Nephron progenitor cell (in vitro differentiated cells): ENCODE results near the gene UBQLN3.

Experiments
- DNase-seq: peaks from one replicate; pipeline ENCODE4 v3.0.0; 2021
- H3K27ac Mint-ChIP-seq: 2 replicates; pipeline ENCODE4 v1.8.0; 2021; ENCODE audit warnings: mild to moderate bottlenecking, moderate library complexity, mixed read lengths
- H3K27me3 Mint-ChIP-seq: 2 replicates; pipeline ENCODE4 v1.8.0; 2021; ENCODE audit warnings: mild to moderate bottlenecking, low read depth, mixed read lengths; ENCODE audit not compliant: poor library complexity
- H3K36me3 Mint-ChIP-seq: 2 replicates; pipeline ENCODE4 v1.8.0; 2021; ENCODE audit warnings: low read depth, mixed read lengths
- H3K4me1 Mint-ChIP-seq: 2 replicates; pipeline ENCODE4 v1.8.0; 2021; ENCODE audit warnings: mixed read lengths
- H3K4me3 Mint-ChIP-seq: 2 replicates; pipeline ENCODE4 v1.8.0; 2021; ENCODE audit warnings: mild to moderate bottlenecking, moderate library complexity, mixed read lengths
- H3K9me3 Mint-ChIP-seq: 2 replicates; pipeline ENCODE4 v1.8.0; 2021; ENCODE audit warnings: mild to moderate bottlenecking, moderate library complexity, mixed read lengths
- TF ChIP-seq, protein P1 (sequence below): fragments of 200-600 bp; sonication (generic); IDR thresholded peaks from 2 replicates; pipeline ENCODE4 v1.5.0; 2021; ENCODE audit warnings: antibody characterized with exemption

The UBQLN3 gene

DNA sequence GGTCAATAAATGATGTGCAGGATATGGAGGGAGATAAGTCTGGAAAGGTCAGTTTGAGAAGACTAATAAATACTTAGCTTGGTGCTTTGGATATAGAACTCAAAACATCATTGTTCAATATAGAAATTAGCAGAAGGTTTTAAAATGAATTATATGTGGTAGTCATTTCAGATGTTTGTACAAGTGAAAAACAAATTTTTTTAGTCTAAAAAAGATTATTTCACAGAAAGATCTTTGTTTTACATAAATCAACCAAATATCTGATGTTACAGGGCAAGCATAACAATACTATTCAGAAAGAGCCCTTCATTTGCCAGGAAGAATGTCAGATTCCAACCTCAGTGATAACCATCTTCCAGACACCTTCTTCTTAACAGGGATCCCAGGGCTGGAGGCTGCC is 21.4 kb downstream of the UBQLN3 start, which contains the start of gene OR52D1:
OR52D1 (plus strand) TSS at position 301 of the 400 bp plus-strand sequence; CDS start at position 323, 22 bp downstream.
- H3K4me3 Mint-ChIP-seq: no peak within 1 kb of the TSS

DNA sequence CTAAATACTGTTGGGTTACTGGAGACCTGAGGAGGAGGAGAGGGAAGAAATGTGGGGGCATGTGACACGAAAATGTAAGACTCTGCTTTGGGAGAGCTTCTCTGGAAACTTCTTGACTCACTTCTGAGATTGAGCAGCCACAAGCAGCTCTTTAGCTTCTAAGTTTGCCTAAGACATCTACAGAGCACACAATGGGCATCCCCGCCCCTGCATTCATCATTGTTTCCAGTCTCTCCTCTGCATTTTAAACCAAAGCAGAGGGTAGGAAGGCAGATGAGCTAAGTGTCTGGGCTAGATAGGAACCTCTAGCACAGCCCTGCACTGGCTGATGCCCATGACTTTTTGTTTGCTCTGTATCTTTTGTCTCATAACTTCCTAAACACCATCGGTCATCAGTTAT is 23.3 kb downstream of the UBQLN3 start:
- H3K9me3 Mint-ChIP-seq: peaks cover 5% of the 10 kb centered on the region
- H3K4me3 Mint-ChIP-seq: no peak overlapping the region
- no peak for DNase-seq
- no peaks in the 10 kb centered on the region for H3K36me3 Mint-ChIP-seq
- TF ChIP-seq, protein P1, sequence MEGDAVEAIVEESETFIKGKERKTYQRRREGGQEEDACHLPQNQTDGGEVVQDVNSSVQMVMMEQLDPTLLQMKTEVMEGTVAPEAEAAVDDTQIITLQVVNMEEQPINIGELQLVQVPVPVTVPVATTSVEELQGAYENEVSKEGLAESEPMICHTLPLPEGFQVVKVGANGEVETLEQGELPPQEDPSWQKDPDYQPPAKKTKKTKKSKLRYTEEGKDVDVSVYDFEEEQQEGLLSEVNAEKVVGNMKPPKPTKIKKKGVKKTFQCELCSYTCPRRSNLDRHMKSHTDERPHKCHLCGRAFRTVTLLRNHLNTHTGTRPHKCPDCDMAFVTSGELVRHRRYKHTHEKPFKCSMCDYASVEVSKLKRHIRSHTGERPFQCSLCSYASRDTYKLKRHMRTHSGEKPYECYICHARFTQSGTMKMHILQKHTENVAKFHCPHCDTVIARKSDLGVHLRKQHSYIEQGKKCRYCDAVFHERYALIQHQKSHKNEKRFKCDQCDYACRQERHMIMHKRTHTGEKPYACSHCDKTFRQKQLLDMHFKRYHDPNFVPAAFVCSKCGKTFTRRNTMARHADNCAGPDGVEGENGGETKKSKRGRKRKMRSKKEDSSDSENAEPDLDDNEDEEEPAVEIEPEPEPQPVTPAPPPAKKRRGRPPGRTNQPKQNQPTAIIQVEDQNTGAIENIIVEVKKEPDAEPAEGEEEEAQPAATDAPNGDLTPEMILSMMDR: no peak
- no peaks in the 10 kb centered on the region for H3K27me3 Mint-ChIP-seq
- no peaks in the 10 kb centered on the region for H3K4me1 Mint-ChIP-seq
- no peak overlapping the region for H3K27ac Mint-ChIP-seq

More for the DNA sequence above, 21.4 kb downstream of the UBQLN3 start, which contains the start of gene OR52D1:
- TF ChIP-seq, protein P1: no peak
- DNase-seq: no peak
- H3K27me3 Mint-ChIP-seq: no peaks in the 10 kb centered on the region
- no peaks in the 10 kb centered on the region for H3K4me1 Mint-ChIP-seq
- H3K27ac Mint-ChIP-seq: no peak within 1 kb of the TSS
- H3K36me3 Mint-ChIP-seq: no peaks in the 10 kb centered on the region
- peaks cover 5% of the 10 kb centered on the region for H3K9me3 Mint-ChIP-seq

DNA sequence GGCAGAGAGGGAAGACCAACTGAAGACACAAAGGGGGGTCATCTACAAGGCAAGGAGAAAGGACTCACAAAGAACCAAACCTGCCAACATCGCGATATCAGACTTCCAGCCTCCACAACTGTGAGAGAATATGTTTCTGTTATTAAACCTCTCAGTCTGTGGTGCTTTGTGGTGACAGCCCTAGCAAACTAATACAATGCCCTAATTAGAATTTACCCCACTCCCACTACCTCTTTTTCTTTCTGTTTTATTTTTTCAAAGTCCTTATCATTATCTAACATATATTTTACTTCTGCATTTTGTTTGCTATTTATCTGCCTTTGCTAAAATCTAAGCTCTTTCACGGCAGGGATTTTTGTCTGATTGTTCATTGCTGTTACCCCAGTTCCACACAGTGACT is 23.8 kb downstream of the UBQLN3 start:
- Mint-ChIP-seq H3K27me3 (no peaks in the 10 kb centered on the region), H3K36me3 (no peaks in the 10 kb centered on the region), H3K27ac (no peak overlapping the region), H3K4me3 (no peak overlapping the region), H3K4me1 (no peaks in the 10 kb centered on the region), H3K9me3 (peaks cover 5% of the 10 kb centered on the region)
- no peak for DNase-seq
- TF ChIP-seq, protein P1: no peak

DNA sequence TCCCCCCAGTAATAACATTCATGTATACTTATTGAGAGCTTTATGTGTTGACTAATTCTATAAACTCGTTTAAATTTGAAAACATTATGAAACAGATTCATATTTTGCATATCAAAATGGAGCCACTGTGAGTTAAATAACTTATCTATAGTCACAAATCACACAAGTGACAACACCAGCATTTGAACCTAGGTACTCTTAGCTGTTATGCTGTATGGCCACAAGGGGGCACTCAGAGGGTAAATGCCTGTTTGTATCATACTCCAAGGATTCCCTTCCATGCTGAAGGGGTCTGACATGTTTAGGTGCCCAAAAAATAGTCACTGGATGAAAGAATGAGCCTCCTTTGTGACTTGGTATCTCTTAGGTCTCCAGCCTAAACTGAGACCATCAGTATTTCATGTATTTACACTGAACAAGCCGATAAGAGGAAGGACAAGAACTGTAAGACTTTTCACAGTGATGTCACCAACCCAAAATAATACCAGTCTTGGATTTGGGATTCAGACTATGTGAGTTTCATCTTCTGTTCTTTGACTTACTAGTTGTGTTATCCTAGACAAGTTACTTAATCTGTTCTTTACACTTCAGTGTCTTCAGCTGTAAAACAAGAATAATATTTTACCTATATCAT is 33.5 kb downstream of the UBQLN3 start:
- DNase-seq: peak; percentile 49
- TF ChIP-seq, protein P1: peak; percentile 77

DNA sequence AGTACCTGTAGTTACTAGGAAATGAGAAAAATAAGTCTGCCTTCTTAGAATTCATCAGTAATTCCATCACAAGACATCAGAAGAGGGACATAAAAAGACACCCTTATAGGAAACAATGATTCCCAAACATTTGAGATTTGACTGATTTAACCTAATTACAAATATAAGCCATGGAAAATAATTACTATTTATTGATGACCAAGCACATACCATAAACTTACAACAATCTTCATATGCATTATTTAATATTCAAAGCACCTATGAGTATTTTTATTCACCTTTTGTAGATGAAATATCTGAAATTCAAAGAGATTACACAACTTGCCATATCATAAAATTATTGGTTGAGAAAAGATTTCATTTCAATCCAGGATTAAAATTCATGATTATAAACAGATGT is 35.8 kb downstream of the UBQLN3 start:
- no peak for DNase-seq
- no peaks in the 10 kb centered on the region for H3K4me1 Mint-ChIP-seq
- H3K36me3 Mint-ChIP-seq: no peaks in the 10 kb centered on the region
- H3K9me3 Mint-ChIP-seq: peaks cover 4% of the 10 kb centered on the region
- H3K4me3 Mint-ChIP-seq: no peak overlapping the region
- H3K27me3 Mint-ChIP-seq: peaks cover 7% of the 10 kb centered on the region
- TF ChIP-seq, protein P1: no peak
- no peak overlapping the region for H3K27ac Mint-ChIP-seq

More for the DNA sequence above, 33.5 kb downstream of the UBQLN3 start:
- H3K36me3 Mint-ChIP-seq: no peaks in the 10 kb centered on the region
- H3K27me3 Mint-ChIP-seq: peaks cover 3% of the 10 kb centered on the region
- H3K4me1 Mint-ChIP-seq: no peaks in the 10 kb centered on the region
- peaks cover 7% of the 10 kb centered on the region for H3K9me3 Mint-ChIP-seq
- H3K4me3 Mint-ChIP-seq: no peak overlapping the region
- H3K27ac Mint-ChIP-seq: no peak overlapping the region

DNA sequence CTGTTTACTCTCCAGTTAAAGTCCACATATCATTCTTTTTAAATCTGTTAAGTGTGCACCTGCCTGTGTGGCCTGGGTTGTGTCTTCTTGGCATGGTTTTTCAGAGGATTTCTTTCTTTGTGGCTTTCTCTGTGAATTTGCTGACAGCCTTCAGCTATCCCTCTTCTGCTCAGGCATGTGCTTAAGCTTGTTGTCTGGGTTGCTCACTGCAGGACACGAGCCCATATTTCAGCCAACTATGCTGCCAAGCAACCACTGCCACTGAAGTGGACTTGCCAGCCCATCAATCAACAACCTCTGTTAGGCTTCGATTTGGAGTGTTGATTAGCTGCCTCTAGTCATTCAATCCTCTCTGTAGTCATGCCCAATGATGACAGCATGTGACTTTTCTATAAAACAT is 42.2 kb downstream of the UBQLN3 start:
- TF ChIP-seq, protein P1: no peak
- DNase-seq: no peak
- H3K4me3 Mint-ChIP-seq: no peak overlapping the region
- H3K27me3 Mint-ChIP-seq: peaks cover 7% of the 10 kb centered on the region
- H3K36me3 Mint-ChIP-seq: no peaks in the 10 kb centered on the region
- H3K4me1 Mint-ChIP-seq: no peaks in the 10 kb centered on the region
- peaks cover 3% of the 10 kb centered on the region for H3K9me3 Mint-ChIP-seq
- H3K27ac Mint-ChIP-seq: no peak overlapping the region
